ENCODE measurements around the gene FOXL2NB. TPM values are rescaled to one million over a fixed set of nuclear protein-coding genes. Genes with fewer than 3 reads are reported as not detected.

Gene FOXL2NB
- total and polyA plus RNA-seq, 2 donors from 2014 or later, result not detected

DNA sequence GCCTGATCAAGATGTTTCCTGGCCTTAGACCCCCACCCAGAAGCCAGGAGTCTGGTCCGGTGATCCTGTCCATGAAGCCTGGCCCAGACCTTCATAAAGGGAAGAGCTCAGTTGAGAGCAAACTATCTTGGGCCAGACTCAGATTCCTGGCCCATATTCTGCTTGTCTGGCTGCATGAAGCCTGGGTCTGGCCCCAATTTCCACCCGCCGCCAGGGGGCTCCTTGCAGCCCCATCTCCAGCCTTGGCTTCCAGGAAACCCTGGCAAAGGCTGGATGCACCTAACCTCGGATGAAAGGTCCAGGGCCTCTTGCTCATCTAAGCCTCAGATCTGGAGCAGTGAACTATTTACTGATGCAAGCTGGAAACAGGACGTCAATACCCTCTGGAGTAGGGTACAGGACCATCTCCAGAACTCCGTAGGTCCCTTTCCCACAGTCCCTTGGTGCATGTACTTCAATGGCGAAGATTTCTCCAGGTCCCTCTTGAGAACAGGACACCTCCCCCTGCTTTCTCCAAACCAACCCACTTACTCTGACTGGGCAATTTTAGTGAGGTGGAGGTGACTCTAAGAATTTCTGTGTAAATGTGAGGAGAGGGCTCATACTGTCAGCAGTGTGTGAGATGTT lies 5.6 kb upstream of the FOXL2NB start:
- FAIRE-seq (no peak), DNase-seq (peak in 4 of 5 donors; percentile 61 to 76 (median 66))
- TF ChIP-seq, protein P1, sequence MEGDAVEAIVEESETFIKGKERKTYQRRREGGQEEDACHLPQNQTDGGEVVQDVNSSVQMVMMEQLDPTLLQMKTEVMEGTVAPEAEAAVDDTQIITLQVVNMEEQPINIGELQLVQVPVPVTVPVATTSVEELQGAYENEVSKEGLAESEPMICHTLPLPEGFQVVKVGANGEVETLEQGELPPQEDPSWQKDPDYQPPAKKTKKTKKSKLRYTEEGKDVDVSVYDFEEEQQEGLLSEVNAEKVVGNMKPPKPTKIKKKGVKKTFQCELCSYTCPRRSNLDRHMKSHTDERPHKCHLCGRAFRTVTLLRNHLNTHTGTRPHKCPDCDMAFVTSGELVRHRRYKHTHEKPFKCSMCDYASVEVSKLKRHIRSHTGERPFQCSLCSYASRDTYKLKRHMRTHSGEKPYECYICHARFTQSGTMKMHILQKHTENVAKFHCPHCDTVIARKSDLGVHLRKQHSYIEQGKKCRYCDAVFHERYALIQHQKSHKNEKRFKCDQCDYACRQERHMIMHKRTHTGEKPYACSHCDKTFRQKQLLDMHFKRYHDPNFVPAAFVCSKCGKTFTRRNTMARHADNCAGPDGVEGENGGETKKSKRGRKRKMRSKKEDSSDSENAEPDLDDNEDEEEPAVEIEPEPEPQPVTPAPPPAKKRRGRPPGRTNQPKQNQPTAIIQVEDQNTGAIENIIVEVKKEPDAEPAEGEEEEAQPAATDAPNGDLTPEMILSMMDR (IDR thresholded peaks at IDR 0.05; ENCODE audit: borderline replicate concordance, extremely low read depth, insufficient read depth), result peak; percentile 27
- H3K9ac ChIP-seq (ENCODE audit: low read length in 3 of 3), result no peak overlapping the region
- peaks cover 0 to 23% (median 0%) of the 10 kb centered on the region in 3 donors for H3K4me1 ChIP-seq (ENCODE audit: control insufficient read depth in 2 of 3, insufficient read depth in 2 of 3, low read depth in 1 of 3, low read length in 3 of 3)
- intact Hi-C loops (cut with DNase I), result no loop called here
- no peaks in the 10 kb centered on the region for H3K36me3 ChIP-seq (ENCODE audit: control insufficient read depth in 2 of 3, insufficient read depth in 3 of 3, low read length in 3 of 3)
- H3K9me3 ChIP-seq (ENCODE audit: control insufficient read depth in 2 of 3, insufficient read depth in 1 of 3, low read length in 3 of 3), result no peaks in the 10 kb centered on the region
- no peak overlapping the region for H3K4me3 ChIP-seq (ENCODE audit: low read length in 3 of 3)
- H3K27me3 ChIP-seq (ENCODE audit: control insufficient read depth, insufficient read depth, low read length), result peaks cover 77% of the 10 kb centered on the region
- H3K27ac ChIP-seq (ENCODE audit: low read depth in 2 of 2, low read length in 2 of 2), result no peak overlapping the region

DNA sequence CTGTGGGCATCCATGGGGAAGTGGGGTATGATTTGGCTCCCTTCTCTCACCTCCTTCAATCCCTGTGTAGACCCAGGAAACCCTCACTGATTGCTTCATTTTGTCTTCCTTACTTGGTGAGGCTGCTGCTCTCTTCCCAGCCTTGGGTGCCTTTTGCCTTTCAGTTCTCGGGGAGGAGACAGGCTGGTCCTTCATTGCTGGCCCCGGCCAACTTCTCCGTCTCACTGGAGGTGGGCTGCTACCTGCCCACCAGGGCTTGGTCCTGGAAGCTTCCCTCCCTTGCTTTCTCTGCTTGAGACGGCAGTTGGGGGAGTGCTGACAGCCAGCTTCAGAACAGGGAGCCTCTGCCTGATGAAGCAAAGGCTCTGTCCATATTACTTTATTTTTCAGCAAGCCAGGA lies 4.7 kb upstream of the FOXL2NB start:
- Histone ChIP-seq H3K4me1 (ENCODE audit: control insufficient read depth in 2 of 3, insufficient read depth in 2 of 3, low read depth in 1 of 3, low read length in 3 of 3) (peaks cover 0 to 18% (median 0%) of the 10 kb centered on the region in 3 donors), H3K4me3 (ENCODE audit: low read length in 3 of 3) (no peak overlapping the region), H3K9me3 (ENCODE audit: control insufficient read depth in 2 of 3, insufficient read depth in 1 of 3, low read length in 3 of 3) (no peaks in the 10 kb centered on the region), H3K27ac (ENCODE audit: low read depth in 2 of 2, low read length in 2 of 2) (no peak overlapping the region), H3K27me3 (ENCODE audit: control insufficient read depth, insufficient read depth, low read length) (peaks cover 68% of the 10 kb centered on the region), H3K9ac (ENCODE audit: low read length in 3 of 3) (no peak overlapping the region), H3K36me3 (ENCODE audit: control insufficient read depth in 2 of 3, insufficient read depth in 3 of 3, low read length in 3 of 3) (no peaks in the 10 kb centered on the region)
- TF ChIP-seq, protein P1 (IDR thresholded peaks at IDR 0.05; ENCODE audit: borderline replicate concordance, extremely low read depth, insufficient read depth), result no peak
- peak in 1 of 5 donors; percentile 32 for DNase-seq
- intact Hi-C loops (cut with DNase I), result no loop called here
- FAIRE-seq, result no peak

DNA sequence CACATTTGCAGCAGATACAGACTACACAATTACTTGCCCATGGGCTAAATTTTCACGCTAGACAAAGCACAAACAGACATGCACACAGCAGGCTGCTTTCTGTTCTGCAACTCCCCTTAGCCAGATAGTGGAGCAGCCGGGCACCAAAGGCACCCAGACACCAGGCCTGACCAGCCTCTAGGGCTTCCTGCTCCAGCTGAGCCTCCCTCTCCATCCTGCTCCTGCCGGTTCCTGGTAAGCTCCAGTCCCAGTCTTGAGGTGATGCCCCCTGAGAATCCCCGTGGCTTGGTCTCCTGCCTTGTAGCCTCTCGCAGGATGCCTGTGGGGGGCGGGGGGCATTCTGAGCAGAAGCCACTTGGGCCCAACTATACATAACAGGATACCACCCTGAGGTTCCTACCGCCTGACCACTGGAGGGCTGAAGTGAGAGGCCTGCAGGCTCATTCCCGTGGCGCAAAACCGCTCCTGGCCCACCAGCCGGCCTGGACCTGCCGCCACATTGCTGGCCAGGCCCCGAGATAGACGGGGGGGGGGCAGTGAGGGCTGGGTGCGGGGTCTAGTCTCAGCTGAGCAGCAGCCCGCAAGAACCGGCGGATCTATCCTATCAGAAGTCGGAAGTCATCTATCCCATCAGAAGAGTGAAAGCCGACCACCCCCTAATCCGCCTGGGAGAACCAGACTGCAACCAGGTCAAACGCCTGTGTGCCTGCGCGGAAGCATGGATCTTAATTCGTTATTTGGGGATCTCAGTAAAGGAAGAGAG lies 4.0 kb upstream of the FOXL2NB start:
- peak in 2 of 5 donors; percentile 31 to 61 for DNase-seq
- H3K9ac ChIP-seq (ENCODE audit: low read length in 3 of 3), result no peak overlapping the region
- no peak overlapping the region for H3K4me3 ChIP-seq (ENCODE audit: low read length in 3 of 3)
- no peaks in the 10 kb centered on the region for H3K36me3 ChIP-seq (ENCODE audit: control insufficient read depth in 2 of 3, insufficient read depth in 3 of 3, low read length in 3 of 3)
- FAIRE-seq, result no peak
- peaks cover 69% of the 10 kb centered on the region for H3K27me3 ChIP-seq (ENCODE audit: control insufficient read depth, insufficient read depth, low read length)
- intact Hi-C loops (cut with DNase I), result no loop called here
- TF ChIP-seq, protein P1 (IDR thresholded peaks at IDR 0.05; ENCODE audit: borderline replicate concordance, extremely low read depth, insufficient read depth), result no peak
- H3K9me3 ChIP-seq (ENCODE audit: control insufficient read depth in 2 of 3, insufficient read depth in 1 of 3, low read length in 3 of 3), result no peaks in the 10 kb centered on the region
- H3K4me1 ChIP-seq (ENCODE audit: control insufficient read depth in 2 of 3, insufficient read depth in 2 of 3, low read depth in 1 of 3, low read length in 3 of 3), result peaks cover 0 to 15% (median 0%) of the 10 kb centered on the region in 3 donors
- H3K27ac ChIP-seq (ENCODE audit: low read depth in 2 of 2, low read length in 2 of 2), result no peak overlapping the region

Data from kidney (tissue), 14 donors.